DOHH2 (cell line): ENCODE measurements around the gene MUC13.

Source experiments
- CTCF ChIP-seq: fragments of 200-600 bp; sonication (generic); IDR thresholded peaks from one replicate; pipeline ENCODE4 v1.5.1; 2014; ENCODE audit warnings: antibody characterized with exemption, mild to moderate bottlenecking, low read depth, low read length; ENCODE audit not compliant: poor library complexity, severe bottlenecking
- EZH2phosphoT487 ChIP-seq: fragments of 200-600 bp; sonication (generic); IDR thresholded peaks from 2 replicates; pipeline ENCODE4 v1.6.1; 2017; ENCODE audit warnings: borderline replicate concordance, mild to moderate bottlenecking, antibody characterized with exemption, low read length, moderate library complexity, mixed read lengths

GRCh38 chr3:124935264-124935663, 713 bp upstream of the MUC13 start:
- TF ChIP-seq EZH2phosphoT487 (no peak), CTCF (no peak)
